K562 (cell line): Measurements from ENCODE around the gene ACBD4. TPM values are rescaled to one million over a fixed set of nuclear protein-coding genes. Genes with fewer than 3 reads are reported as not detected.

Experiments used
- ATAC-seq: fragments of 200-7000 bp; cut with Tn5 transposase; 3 replicates; pipeline ENCODE4 v1.9.1; 2020; ENCODE audit warnings: moderate library complexity
- BruUV-seq: library from RNA; stranded (reverse); fragments of 400-500 nt; replicated peaks from 2 replicates; lab custom pipeline; 2021; lab: Mats Ljungman, UMichigan
- CTCF ChIA-PET: fragments of 300-600 bp; formaldehyde crosslinking; extraction: SDS; loops from one replicate; lab custom pipeline; 2021; ENCODE audit warnings: low intra/inter-chr PET ratio; lab: Yijun Ruan, JAX
- POLR2A ChIA-PET: fragments of 300-600, 350-650 bp; sonication (Branson Sonifier 250); formaldehyde crosslinking; extraction: SDS; loops from one replicate; lab custom pipeline; 2021; ENCODE audit warnings: antibody characterized with exemption, inconsistent platforms; lab: Yijun Ruan, JAX
- DNase-seq, 4 experiments: peaks; one replicate each; pipeline versions ENCODE4 v3.0.0 to v3.0.0-alpha.2; 2011 to 2018; ENCODE audit warnings: low spot score in 3 of 4, mixed read lengths in 3 of 4; ENCODE audit errors: extremely low read depth in 1 of 4
- FAIRE-seq: peaks from 2 replicates; lab custom pipeline; 2011; peaks lifted over from hg19 to GRCh38; lab: Jason Lieb, UNC
- H2AFZ ChIP-seq: 2 replicates; pipeline ENCODE4 v1.6.0; 2011; ENCODE audit warnings: low read depth, low read length, control low read depth, inconsistent platforms
- H3K27ac ChIP-seq: fragments of 200-600 bp; 3 replicates; pipeline ENCODE4 v1.8.0; 2011; ENCODE audit warnings: low read depth, mild to moderate bottlenecking, control low read depth, inconsistent platforms, low read length, moderate library complexity, mixed read lengths; ENCODE audit errors: extremely low read depth
- H3K27me3 ChIP-seq, 2 experiments: fragments of 300-600 bp in 1 of 2; 2 replicates in 1 of 2; 3 replicates in 1 of 2; pipeline versions ENCODE4 v1.6.0 to v1.8.0; 2011; ENCODE audit warnings: inconsistent platforms in 2 of 2, low read length in 2 of 2, mild to moderate bottlenecking in 1 of 2, mixed read lengths in 1 of 2, moderate library complexity in 1 of 2; ENCODE audit not compliant: control insufficient read depth in 2 of 2, insufficient read depth in 2 of 2
- H3K36me3 ChIP-seq: fragments of 300-600 bp; 3 replicates; pipeline ENCODE4 v1.8.0; 2011; ENCODE audit warnings: mild to moderate bottlenecking, low read length, inconsistent platforms; ENCODE audit not compliant: control insufficient read depth, insufficient read depth
- H3K4me1 ChIP-seq, 2 experiments: fragments of 200-600 bp in 1 of 2; replicated peaks in 1 of 2; 2 replicates in 1 of 2; 3 replicates in 1 of 2; pipeline versions ENCODE4 v1.5.1 to v1.8.0; 2011; ENCODE audit warnings: inconsistent platforms in 2 of 2, low read length in 2 of 2, mild to moderate bottlenecking in 1 of 2, mixed read lengths in 1 of 2, moderate library complexity in 1 of 2; ENCODE audit not compliant: control insufficient read depth in 2 of 2, insufficient read depth in 2 of 2
- H3K4me2 ChIP-seq: 2 replicates; pipeline ENCODE4 v1.6.1; 2011; ENCODE audit warnings: low read length, control low read depth, inconsistent platforms, mixed read lengths; ENCODE audit not compliant: insufficient read depth
- H3K4me3 ChIP-seq: fragments of 200-600 bp; sonication (generic), shearing (Covaris generic); 2 replicates; pipeline ENCODE4 v1.5.1; 2016; ENCODE audit warnings: control low read depth, inconsistent platforms
- H3K79me2 ChIP-seq: fragments of 200-600 bp; 3 replicates; pipeline ENCODE4 v1.8.0; 2011; ENCODE audit warnings: low read length, inconsistent platforms; ENCODE audit not compliant: control insufficient read depth, insufficient read depth
- H3K9ac ChIP-seq, 2 experiments: 2 replicates each; pipeline versions ENCODE4 v1.6.0 to v1.6.1; 2011; ENCODE audit warnings: low read depth in 2 of 2, low read length in 2 of 2, control low read depth in 1 of 2, inconsistent platforms in 1 of 2, mild to moderate bottlenecking in 1 of 2, mixed read lengths in 1 of 2; ENCODE audit not compliant: insufficient read depth in 1 of 2
- H3K9me1 ChIP-seq: one replicate; pipeline ENCODE4 v1.6.0; 2011; ENCODE audit warnings: inconsistent platforms, mild to moderate bottlenecking, low read length, moderate library complexity; ENCODE audit not compliant: control insufficient read depth, insufficient read depth
- H3K9me3 ChIP-seq: replicated peaks from 2 replicates; pipeline ENCODE4 v1.5.1; 2011; ENCODE audit warnings: low read depth, low read length, inconsistent platforms; ENCODE audit not compliant: control insufficient read depth, insufficient read depth
- H4K20me1 ChIP-seq: replicated peaks from 2 replicates; pipeline ENCODE4 v1.6.1; 2011; ENCODE audit warnings: low read length, inconsistent platforms, mixed read lengths; ENCODE audit not compliant: control insufficient read depth, insufficient read depth
- ATF6 ChIP-seq: sonication (generic); formaldehyde crosslinking; IDR thresholded peaks from 2 replicates; pipeline ENCODE4 v1.4.0; 2020; ENCODE audit warnings: mild to moderate bottlenecking, missing genetic modification reagents
- ETS1 ChIP-seq: conservative IDR thresholded peaks from 2 replicates; pipeline ENCODE4 v1.6.1; 2011; ENCODE audit warnings: low read depth, mild to moderate bottlenecking, low read length; ENCODE audit not compliant: control insufficient read depth
- NFE2L1 ChIP-seq: fragments of 450-650 bp; IDR thresholded peaks from 2 replicates; pipeline ENCODE4 v1.6.1; 2016; ENCODE audit warnings: missing genetic modification characterization, low read depth, mild to moderate bottlenecking, missing compliant biosample characterization, moderate library complexity, borderline replicate concordance
- POLR2B ChIP-seq: fragments of 450-650 bp; IDR thresholded peaks from 2 replicates; pipeline ENCODE4 v1.6.1; 2018; ENCODE audit warnings: low read depth; ENCODE audit not compliant: partially characterized antibody
- RFX7 ChIP-seq: fragments of 250-450 bp; sonication (Bioruptor Pico); IDR thresholded peaks from 2 replicates; pipeline ENCODE4 v1.5.1; 2021; ENCODE audit warnings: mild to moderate bottlenecking
- SMARCC2 ChIP-seq: fragments of 450-650 bp; IDR thresholded peaks from 2 replicates; pipeline ENCODE4 v1.6.1; 2017; ENCODE audit warnings: antibody characterized with exemption, moderate library complexity, mild to moderate bottlenecking, low read depth
- YBX1 ChIP-seq: fragments of 450-650 bp; IDR thresholded peaks from 2 replicates; pipeline ENCODE4 v1.7.1; 2016; ENCODE audit warnings: mild to moderate bottlenecking
- ZFP91 ChIP-seq: sonication (generic); formaldehyde crosslinking; IDR thresholded peaks from 2 replicates; pipeline ENCODE4 v1.8.0; 2022; ENCODE audit warnings: mild to moderate bottlenecking, missing genetic modification reagents
- ZNF274 ChIP-seq: IDR thresholded peaks from 2 replicates; pipeline ENCODE4 v1.6.1; 2011; ENCODE audit warnings: low read depth, mild to moderate bottlenecking, low read length, moderate library complexity, borderline replicate concordance
- ZNF561 ChIP-seq: fragments of 450-650 bp; formaldehyde crosslinking; conservative IDR thresholded peaks from 2 replicates; pipeline ENCODE4 v1.4.0; 2020; ENCODE audit warnings: mild to moderate bottlenecking, moderate library complexity
- ZNF740 ChIP-seq, 3 experiments: fragments of 200-800 bp in 1 of 3; sonication (Bioruptor generic) in 1 of 3; sonication (generic) in 1 of 3; formaldehyde crosslinking in 1 of 3; IDR thresholded peaks; 2 replicates each; pipeline versions ENCODE4 v1.6.1 to v1.8.0; 2016 to 2022; ENCODE audit warnings: mild to moderate bottlenecking in 2 of 3, missing compliant biosample characterization in 2 of 3, missing genetic modification characterization in 2 of 3, missing genetic modification reagents in 1 of 3
- WGBS: fragments of 100-300 bp; shearing (Covaris generic); methylation state at CpG from one replicate; pipeline ENCODE4 v1.1.6; 2016; ENCODE audit warnings: low coverage, mixed read lengths; ENCODE audit not compliant: insufficient coverage; ENCODE audit errors: missing lambda C conversion rate; 5-methylcytosine and 5-hydroxymethylcytosine counted together
- in situ Hi-C: fragments of 300-500 bp; cut with MboI; formaldehyde crosslinking; loops from 4 replicates; pipeline ENCODE4 v1.15.0; 2018; ENCODE audit warnings: inconsistent platforms, mixed read lengths
- intact Hi-C: fragments of 100-400 bp; cut with micrococcal nuclease; formaldehyde crosslinking; loops from 2 replicates; pipeline ENCODE4 v1.14.2; 2022
- polyA plus RNA-seq, 8 experiments: library from polyadenylated mRNA; depleted of rRNA in 4 of 8; stranded (reverse) in 5 of 8; unstranded in 3 of 8; fragments of >200 nt; fragmentation: Nextera tagmentation in 2 of 8; fragmentation: Illumina TruSeq in 1 of 8; extraction: Ambion mirVana in 2 of 8; extraction: Trizol in 1 of 8; gene quantifications; 2 replicates each; pipeline versions ENCODE4 v1.2.1 to v1.2.3, GENCODE V29; 2011 to 2014; ENCODE audit warnings: inconsistent platforms in 1 of 8, missing spikeins in 1 of 8
- total RNA-seq, 7 experiments: library from RNA; depleted of rRNA in 6 of 7; stranded (reverse); fragments of >200 nt in 6 of 7; fragmentation: Illumina TruSeq in 2 of 7; extraction: Trizol in 2 of 7; gene quantifications; 2 replicates each; pipeline versions ENCODE4 v1.2.1 to v1.2.3, GENCODE V29; 2011 to 2021; ENCODE audit warnings: low replicate concordance in 1 of 7

The ACBD4 gene
- total and polyA plus RNA-seq, 9 of the 15 experiments (the other 6 are each of a cell fraction or from before 2014, with no cell fraction given), result 0.14 to 6.9 (median 4.6) TPM

- POLR2A ChIA-PET, result interaction anchor here (0.6 to 7.9 kb wide), 4 partner anchors 11 to 1805 kb away, joined by 3 to 73 read pairs (median 7); partner anchors contain the start of genes HEXIM1 and HEXIM2
- TF ChIP-seq RFX7 (CRISPR knock-in tag) (no peak), ZNF740 (CRISPR knock-in tag; IDR thresholded peaks at IDR 0.05) (peak; percentile 59; the same call in 1 of the 2 replicates), ZNF740 (tag; IDR thresholded peaks at IDR 0.05) (peak in 1 of 2 experiments; percentile 47; a peak in 1 of 4 replicates), POLR2B (no peak), ETS1 (no peak), ZNF274 (no peak), ZFP91 (CRISPR knock-in tag) (peak; percentile 66; the same call in 1 of the 2 replicates), NFE2L1 (tag) (no peak), ATF6 (no peak), ZNF561 (CRISPR knock-in tag) (no peak), YBX1 (no peak), SMARCC2 (no peak)
Observed at GRCh38 chr17:45172541-45173286, 37.2 kb downstream of the ACBD4 start.

More at GRCh38 chr17:45172541-45173286, 37.2 kb downstream of the ACBD4 start:
- FAIRE-seq, result no peak
- H4K20me1 ChIP-seq, result no peaks in the 10 kb centered on the region
- no peaks in the 10 kb centered on the region for H3K36me3 ChIP-seq
- H3K4me3 ChIP-seq, result no peak overlapping the region
- no peak for ATAC-seq
- no peaks in the 10 kb centered on the region for H3K79me2 ChIP-seq
- CTCF ChIA-PET, result no interaction called here
- no peaks in the 10 kb centered on the region for H3K27me3 ChIP-seq
- 66% methylated on average over 8 of the region's 10 CpGs for WGBS
- no TSS peak for BruUV-seq
- intact Hi-C loops (no loop called here), in situ Hi-C loops (no loop called here)
- H3K4me2 ChIP-seq, result no peak overlapping the region
- H3K9me3 ChIP-seq, result no peaks in the 10 kb centered on the region
- H3K9ac ChIP-seq, result peak overlapping the region in 1 of 2 experiments; percentile 65; a peak in 1 of 4 replicates
- no peak for DNase-seq
- no peak overlapping the region for H2AFZ ChIP-seq
- no peak overlapping the region for H3K27ac ChIP-seq
- H3K4me1 ChIP-seq, result peaks cover 2 to 38% of the 10 kb centered on the region in 2 experiments; a peak in 3 of 5 replicates
- H3K9me1 ChIP-seq, result no peaks in the 10 kb centered on the region
